Skeletal muscle cell (primary cell): ENCODE measurements around the gene FAM217A.
"Not testable (repeated sequence)": the region's sequence is repeated elsewhere in the genome, so short reads cannot be mapped to it uniquely, and the experiment has no call there.

Experiments used
- DNase-seq: peaks from one replicate; pipeline ENCODE4 v3.0.0-alpha.2; 2010; ENCODE audit warnings: low read depth
- H3K4me3 ChIP-seq: 2 replicates; pipeline ENCODE4 v1.5.1; 2011; ENCODE audit warnings: low read depth, mild to moderate bottlenecking, control low read depth, low read length, moderate library complexity

The FAM217A gene

DNA sequence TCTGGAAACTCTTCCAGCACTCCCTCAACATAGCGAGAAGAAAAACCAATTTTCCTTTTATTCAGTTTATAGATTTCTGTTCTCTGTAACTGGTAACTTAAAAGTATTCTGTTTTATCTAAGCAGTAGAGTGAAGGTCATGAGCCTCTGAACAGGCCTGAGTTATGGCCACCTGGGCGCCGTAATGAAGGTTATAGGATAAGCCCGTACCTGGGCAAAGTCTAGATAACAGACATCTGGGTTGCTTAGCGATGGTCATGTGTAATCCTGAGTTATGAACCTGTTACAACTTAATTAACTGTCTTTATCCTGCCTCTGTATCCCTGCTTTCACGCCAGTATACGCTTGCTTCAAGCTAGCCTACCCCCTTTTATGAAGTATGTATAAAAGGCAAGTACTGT, 13.0 kb upstream of the FAM217A start:
- no peak overlapping the region for H3K4me3 ChIP-seq
- DNase-seq: no peak

GRCh38 chr6:4090043-4090442, 11.1 kb upstream of the FAM217A start:
- not testable (repeated sequence) for H3K4me3 ChIP-seq, DNase-seq

- DNase-seq: no peak
- H3K4me3 ChIP-seq: no peak overlapping the region
These were observed 9.8 kb upstream of the FAM217A start for GRCh38 chr6:4088704-4089103.

DNA sequence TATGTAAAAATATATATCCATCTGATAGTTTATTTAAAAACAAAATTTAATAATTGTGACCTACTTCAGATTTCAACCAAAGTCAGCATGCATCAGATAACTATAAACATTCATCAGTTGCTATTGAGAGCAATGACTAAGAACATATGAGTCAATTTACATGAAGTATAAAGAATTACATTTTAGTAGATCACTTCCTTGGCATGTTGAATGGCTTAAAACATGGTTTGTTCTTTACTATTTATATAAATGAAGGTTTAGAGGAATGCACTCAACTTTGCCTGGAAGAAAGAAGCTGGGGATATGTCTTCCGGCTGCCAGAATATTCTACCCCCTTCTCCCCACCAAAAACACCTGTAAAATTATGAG, 6.4 kb upstream of the FAM217A start:
- no peak overlapping the region for H3K4me3 ChIP-seq
- DNase-seq: peak; percentile 16

DNA sequence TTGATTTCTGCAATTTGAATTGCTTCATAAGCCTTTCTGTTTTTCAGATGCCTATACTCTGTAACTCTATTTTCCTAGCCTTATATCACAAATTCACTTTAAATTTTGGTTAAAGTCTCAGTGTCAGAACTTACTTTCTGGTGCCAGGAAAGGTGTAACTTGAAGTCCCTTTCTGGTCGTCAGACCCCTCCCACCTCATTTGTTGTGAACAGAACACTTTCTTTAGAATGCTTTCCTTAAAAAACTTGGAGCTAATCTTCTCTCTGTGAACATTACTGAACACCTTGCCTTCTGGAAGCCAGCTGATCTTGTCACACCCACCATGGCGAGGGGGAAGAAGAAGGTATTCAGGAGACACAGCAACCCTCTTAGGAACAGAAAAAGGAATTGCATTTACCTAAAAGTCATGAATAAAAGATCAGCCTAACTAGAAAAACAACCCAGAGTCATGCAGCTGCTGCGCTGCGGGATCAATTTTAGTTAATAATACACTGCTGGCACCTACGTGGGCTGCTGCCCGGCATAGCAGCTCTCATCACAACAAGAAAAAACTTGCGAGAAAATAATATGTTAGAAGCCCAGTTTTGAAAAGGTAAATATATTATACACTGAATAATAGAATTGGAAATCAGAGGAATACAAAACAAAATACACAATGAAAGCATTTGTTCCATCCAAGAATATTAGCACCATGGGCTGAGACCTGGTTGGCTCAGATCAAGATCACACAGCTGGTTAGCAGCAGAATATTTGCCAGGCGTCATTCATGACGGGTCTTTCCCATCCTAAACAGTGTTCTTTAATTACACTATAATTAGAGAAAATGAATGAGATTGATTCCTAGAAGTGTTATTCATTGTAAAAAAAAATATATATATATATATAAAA, 5.8 kb upstream of the FAM217A start:
- DNase-seq: no peak
- H3K4me3 ChIP-seq: no peak overlapping the region

- H3K4me3 ChIP-seq: no peak overlapping the region
- no peak for DNase-seq
These were observed 4.3 kb downstream of the FAM217A start for GRCh38 chr6:4074478-4075235.

- DNase-seq: no peak
- H3K4me3 ChIP-seq: no peak overlapping the region
These were observed 7.6 kb downstream of the FAM217A start for GRCh38 chr6:4071330-4071729.

DNA sequence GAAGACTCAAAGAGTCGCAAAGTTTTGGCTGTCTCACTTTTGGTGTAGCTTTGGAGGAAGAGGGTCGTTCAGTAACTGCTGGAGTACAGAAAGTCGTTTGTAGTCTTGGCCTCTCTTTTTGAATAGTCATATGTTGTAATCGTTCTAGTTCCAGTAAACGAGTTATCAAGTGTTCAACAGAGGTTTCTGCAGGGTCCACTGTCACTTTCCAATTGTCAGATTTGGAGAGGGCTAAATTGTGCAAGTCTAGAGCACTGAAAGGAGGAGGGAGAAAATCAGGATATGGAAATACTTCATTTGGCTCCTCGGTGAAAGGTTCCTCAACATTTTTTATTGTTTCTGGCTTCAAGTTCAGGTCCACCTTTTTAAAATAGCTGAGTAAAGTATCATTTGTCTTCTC, 9.7 kb downstream of the FAM217A start:
- no peak for DNase-seq
- no peak overlapping the region for H3K4me3 ChIP-seq

DNA sequence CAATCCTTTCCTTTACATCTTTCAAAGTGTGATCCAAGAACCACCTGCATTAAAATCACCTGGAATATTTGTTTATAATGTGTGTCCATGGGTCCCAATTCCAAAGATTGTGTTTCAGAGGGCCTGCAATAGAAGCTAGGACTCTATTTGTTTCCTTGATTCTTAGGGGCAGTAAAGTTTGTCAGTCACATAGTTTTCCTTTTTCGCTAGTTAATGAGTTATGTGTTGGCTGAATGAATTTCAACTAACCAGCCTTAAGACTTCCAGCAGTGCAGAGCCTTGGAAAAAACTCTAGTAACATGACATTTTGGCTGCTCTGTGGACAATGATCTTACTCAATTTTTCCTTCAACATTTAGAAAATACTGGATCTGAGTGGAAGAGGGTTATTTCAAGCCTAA, 11.3 kb downstream of the FAM217A start:
- no peak overlapping the region for H3K4me3 ChIP-seq
- no peak for DNase-seq

DNA sequence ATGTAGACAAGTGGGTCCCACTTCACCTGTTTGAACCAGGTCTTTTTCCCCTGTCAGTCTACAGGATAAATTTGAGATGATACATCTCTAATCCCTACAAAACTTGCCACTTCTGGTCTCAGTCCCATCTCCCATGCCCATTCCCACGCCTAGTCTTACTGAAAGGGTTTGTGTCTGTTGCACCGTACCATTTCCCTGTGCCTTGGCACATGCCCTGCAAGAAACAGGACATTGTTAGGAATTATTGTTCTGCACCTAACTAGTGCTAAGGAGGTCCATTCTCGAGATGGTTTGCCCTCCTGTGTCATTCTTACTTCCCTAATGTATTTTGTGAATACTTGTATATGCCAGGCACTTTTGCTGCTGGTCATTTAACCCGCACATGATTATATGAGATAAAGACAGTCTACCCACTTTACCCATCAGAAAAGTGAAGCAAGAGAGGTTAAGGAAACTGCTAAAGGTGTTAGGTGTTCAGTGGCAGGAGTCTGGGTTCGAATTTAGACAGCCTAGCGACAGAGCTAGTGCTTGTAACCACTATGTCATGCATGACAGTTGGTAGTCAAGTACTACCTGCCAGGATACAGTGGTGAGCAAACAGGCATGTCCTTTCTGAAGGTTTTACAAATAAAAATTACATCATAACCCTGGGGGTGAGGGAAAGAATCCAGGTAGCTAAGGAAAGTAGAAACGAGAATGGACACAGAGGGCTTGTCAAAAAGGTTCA, 12.7 kb downstream of the FAM217A start:
- H3K4me3 ChIP-seq: no peak overlapping the region
- no peak for DNase-seq

DNA sequence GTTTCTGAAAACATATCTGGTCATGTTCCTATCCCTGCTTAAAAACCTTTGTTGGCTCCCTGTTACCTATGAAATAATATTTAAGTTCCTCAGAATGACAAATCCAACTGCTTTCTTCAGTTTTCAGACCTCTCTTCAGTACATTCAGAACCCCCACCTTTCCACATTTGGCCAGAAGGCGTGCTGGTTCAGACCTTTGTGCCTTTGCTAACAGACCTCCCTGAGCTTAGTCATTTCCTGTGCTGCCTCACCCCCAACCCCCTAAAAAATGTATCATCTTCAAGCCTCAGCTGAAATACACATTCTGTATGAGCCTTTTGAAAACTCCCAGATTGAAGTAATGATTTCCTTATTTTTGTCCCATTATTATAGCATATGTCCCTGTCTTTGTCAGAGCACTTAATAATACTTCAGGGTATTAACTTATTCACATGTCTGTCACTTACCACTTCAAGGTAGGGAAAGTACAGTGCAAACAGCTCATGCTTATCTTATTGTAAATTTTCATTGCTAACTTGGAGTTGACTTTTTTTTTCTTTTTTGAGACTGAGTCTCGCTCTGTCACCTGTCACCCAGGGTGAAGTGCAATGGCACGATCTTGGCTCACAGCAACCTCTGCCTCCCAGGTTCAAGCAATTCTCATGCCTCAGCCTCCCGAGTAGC, 19.7 kb downstream of the FAM217A start:
- H3K4me3 ChIP-seq: no peak overlapping the region
- DNase-seq: peak; percentile 71

- no peak overlapping the region for H3K4me3 ChIP-seq
- DNase-seq: no peak
These were observed 21.9 kb downstream of the FAM217A start for GRCh38 chr6:4057036-4057435.

DNA sequence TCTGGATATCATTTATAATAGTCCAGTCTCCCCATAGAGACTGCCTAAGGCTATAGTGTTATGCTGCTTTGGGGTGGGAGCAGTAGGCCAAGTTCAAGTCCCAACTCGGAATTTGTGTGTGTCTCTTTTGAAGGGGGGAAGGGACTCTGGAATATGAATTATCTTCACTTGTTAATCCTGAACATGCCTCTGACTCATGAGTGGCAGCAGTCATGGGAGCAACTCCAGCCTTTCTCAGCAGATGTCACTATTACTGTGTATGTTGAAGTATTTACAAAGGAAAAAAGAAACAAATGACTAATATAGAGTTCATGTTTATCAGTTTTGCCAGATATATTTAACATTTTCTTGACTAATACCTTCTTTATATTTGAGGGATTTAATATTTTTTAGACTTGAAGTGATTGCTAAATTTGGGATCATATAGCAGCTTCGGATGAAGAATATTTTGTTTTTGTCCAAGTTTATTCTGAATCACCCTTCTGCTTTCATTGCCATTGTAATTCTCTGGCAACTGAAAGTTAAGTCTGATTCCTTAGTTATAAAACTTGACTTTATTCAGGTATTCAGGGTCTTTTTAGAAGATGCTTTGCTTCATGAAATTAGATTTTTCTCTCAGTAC, 23.4 kb downstream of the FAM217A start:
- H3K4me3 ChIP-seq: no peak overlapping the region
- peak; percentile 48 for DNase-seq

DNA sequence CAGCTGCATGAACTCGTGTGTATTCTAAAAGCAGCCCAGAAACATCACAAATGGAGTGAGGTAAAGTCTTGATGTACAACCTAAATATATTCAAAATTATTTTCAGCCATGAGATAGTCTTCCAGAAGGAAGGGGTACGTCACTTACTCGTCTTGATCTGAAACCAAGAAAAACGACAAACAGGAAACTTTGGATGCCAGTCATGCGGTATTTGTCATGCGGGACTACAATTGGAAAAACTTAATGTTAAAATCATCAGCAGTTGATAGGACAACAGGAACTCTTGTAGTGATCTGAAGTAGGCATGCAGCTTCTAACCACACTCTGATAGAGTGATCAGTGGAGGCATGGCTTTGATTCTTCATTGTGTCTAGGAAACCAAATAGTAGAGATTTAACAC, 29.7 kb downstream of the FAM217A start:
- no peak overlapping the region for H3K4me3 ChIP-seq
- no peak for DNase-seq

- DNase-seq: no peak
- no peak overlapping the region for H3K4me3 ChIP-seq
These were observed 37.5 kb downstream of the FAM217A start for GRCh38 chr6:4041480-4041879.

DNA sequence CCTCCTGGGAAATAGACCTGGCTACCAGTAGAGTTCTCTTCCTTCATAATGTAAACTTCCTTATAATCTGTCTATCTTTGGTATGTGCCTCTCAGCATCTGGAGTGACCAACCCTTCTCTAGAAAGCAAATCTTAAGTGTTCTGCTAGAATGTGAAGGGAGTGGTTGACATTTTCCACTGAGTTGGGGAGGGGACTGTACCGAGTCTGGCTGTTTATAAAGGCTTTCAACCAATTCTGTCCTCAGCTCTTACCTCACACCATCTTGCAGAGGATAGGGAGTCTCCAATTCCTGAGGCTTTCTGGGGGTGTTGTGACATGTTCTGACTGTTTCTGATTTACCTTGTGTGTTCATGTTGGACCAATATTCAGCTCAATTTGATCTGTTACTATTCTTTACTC, 39.6 kb downstream of the FAM217A start:
- H3K4me3 ChIP-seq: no peak overlapping the region
- DNase-seq: no peak

GRCh38 chr6:4036581-4036980, 42.4 kb downstream of the FAM217A start:
- no peak for DNase-seq
- H3K4me3 ChIP-seq: no peak overlapping the region

DNA sequence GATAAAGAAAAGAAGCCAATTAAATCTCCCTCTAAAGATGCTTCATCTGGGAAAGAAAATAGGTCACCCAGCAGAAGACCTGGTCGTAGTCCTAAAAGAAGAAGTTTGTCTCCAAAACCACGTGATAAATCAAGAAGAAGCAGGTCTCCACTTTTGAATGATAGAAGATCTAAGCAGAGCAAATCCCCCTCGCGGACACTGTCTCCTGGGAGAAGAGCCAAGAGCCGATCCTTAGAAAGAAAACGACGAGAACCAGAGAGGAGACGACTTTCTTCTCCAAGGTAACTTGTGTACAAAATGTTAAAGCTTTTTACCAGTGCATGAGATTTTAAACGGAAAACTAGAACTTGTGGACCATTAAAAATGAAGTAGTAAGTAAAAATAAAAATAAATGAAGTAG, 46.5 kb downstream of the FAM217A start:
- no peak overlapping the region for H3K4me3 ChIP-seq

DNA sequence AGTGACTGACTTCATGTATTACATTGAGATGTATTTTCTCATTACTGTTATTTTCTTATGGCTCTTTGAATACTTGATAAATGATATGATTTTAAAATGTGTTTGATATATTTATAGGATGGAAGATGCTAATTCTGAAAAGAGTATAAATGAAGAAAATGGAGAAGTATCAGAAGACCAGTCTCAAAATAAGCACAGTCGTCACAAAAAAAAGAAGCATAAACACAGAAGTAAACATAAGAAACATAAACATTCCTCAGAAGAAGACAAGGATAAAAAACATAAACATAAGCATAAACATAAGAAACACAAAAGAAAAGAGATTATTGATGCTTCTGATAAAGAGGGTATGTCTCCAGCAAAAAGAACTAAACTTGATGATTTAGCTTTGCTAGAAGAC, 47.5 kb downstream of the FAM217A start:
- DNase-seq: no peak
- no peak overlapping the region for H3K4me3 ChIP-seq

More for the DNA sequence above, 46.5 kb downstream of the FAM217A start:
- no peak for DNase-seq
